ENCODE results near the gene UNC5C. TPM values are rescaled to one million over a fixed set of nuclear protein-coding genes. Genes with fewer than 3 reads are reported as not detected.

Gene UNC5C
- total RNA-seq, 1 donor from 2014 or later: 0.97 TPM

GRCh38 chr4:95249426-95250021, 299.2 kb downstream of the UNC5C start:
- H3K27ac Mint-ChIP-seq (ENCODE audit: unreplicated experiment): no peak overlapping the region
- no peak for TF ChIP-seq CTCF (IDR thresholded peaks at IDR 0.05; ENCODE audit: unreplicated experiment)
- H3K4me3 Mint-ChIP-seq (ENCODE audit: unreplicated experiment): no peak overlapping the region
- no peak for DNase-seq (ENCODE audit: low spot score)
- no peaks in the 10 kb centered on the region for H3K9me3 Mint-ChIP-seq (ENCODE audit: unreplicated experiment)
- H3K36me3 Mint-ChIP-seq (ENCODE audit: low read depth, unreplicated experiment): no peaks in the 10 kb centered on the region
- H3K4me1 Mint-ChIP-seq (ENCODE audit: unreplicated experiment): no peaks in the 10 kb centered on the region
- no peaks in the 10 kb centered on the region for H3K27me3 Mint-ChIP-seq (ENCODE audit: unreplicated experiment)

GRCh38 chr4:95248720-95249425, 299.9 kb downstream of the UNC5C start:
- Mint-ChIP-seq H3K27ac (ENCODE audit: unreplicated experiment) (no peak overlapping the region), H3K4me1 (ENCODE audit: unreplicated experiment) (no peaks in the 10 kb centered on the region), H3K4me3 (ENCODE audit: unreplicated experiment) (no peak overlapping the region), H3K9me3 (ENCODE audit: unreplicated experiment) (no peaks in the 10 kb centered on the region), H3K27me3 (ENCODE audit: unreplicated experiment) (no peaks in the 10 kb centered on the region), H3K36me3 (ENCODE audit: low read depth, unreplicated experiment) (no peaks in the 10 kb centered on the region)
- no peak for TF ChIP-seq CTCF (IDR thresholded peaks at IDR 0.05; ENCODE audit: unreplicated experiment)
- DNase-seq (ENCODE audit: low spot score): no peak

GRCh38 chr4:95243892-95244291, 304.9 kb downstream of the UNC5C start:
- Mint-ChIP-seq H3K36me3 (ENCODE audit: low read depth, unreplicated experiment) (no peaks in the 10 kb centered on the region), H3K27me3 (ENCODE audit: unreplicated experiment) (no peaks in the 10 kb centered on the region), H3K4me3 (ENCODE audit: unreplicated experiment) (no peak overlapping the region), H3K4me1 (ENCODE audit: unreplicated experiment) (no peaks in the 10 kb centered on the region), H3K27ac (ENCODE audit: unreplicated experiment) (no peak overlapping the region), H3K9me3 (ENCODE audit: unreplicated experiment) (no peaks in the 10 kb centered on the region)
- TF ChIP-seq CTCF (IDR thresholded peaks at IDR 0.05; ENCODE audit: unreplicated experiment): no peak
- no peak for DNase-seq (ENCODE audit: low spot score)

GRCh38 chr4:95238554-95238953, 310.2 kb downstream of the UNC5C start:
- H3K27ac Mint-ChIP-seq (ENCODE audit: unreplicated experiment): no peak overlapping the region
- TF ChIP-seq CTCF (IDR thresholded peaks at IDR 0.05; ENCODE audit: unreplicated experiment): no peak
- H3K4me3 Mint-ChIP-seq (ENCODE audit: unreplicated experiment): no peak overlapping the region
- H3K4me1 Mint-ChIP-seq (ENCODE audit: unreplicated experiment): no peaks in the 10 kb centered on the region
- no peak for DNase-seq (ENCODE audit: low spot score)
- H3K9me3 Mint-ChIP-seq (ENCODE audit: unreplicated experiment): no peaks in the 10 kb centered on the region
- H3K27me3 Mint-ChIP-seq (ENCODE audit: unreplicated experiment): no peaks in the 10 kb centered on the region
- H3K36me3 Mint-ChIP-seq (ENCODE audit: low read depth, unreplicated experiment): no peaks in the 10 kb centered on the region
